H1 (cell line): ENCODE data around the gene MYCBPAP. TPM values are rescaled to one million over a fixed set of nuclear protein-coding genes. Genes with fewer than 3 reads are reported as not detected.

Source experiments
- CTCF ChIA-PET: fragments of 300-600 bp; sonication (Branson Sonifier 250); formaldehyde crosslinking; loops from one replicate; lab custom pipeline; 2021; ENCODE audit not compliant: partially characterized antibody; lab: Charles Lee
- POLR2A ChIA-PET: fragments of 300-600 bp; sonication (Branson Sonifier 250); formaldehyde crosslinking; loops from one replicate; lab custom pipeline; 2021; ENCODE audit warnings: inconsistent platforms; ENCODE audit not compliant: partially characterized antibody; lab: Charles Lee
- DNase-seq, 2 experiments: peaks; one replicate each; pipeline versions ENCODE4 v3.0.0 to v3.0.0-alpha.2; 2010 to 2022; ENCODE audit warnings: low spot score in 2 of 2, low read depth in 1 of 2, mixed read lengths in 1 of 2
- FAIRE-seq: peaks from 2 replicates; lab custom pipeline; 2011; peaks lifted over from hg19 to GRCh38; lab: Jason Lieb, UNC
- H2AFZ ChIP-seq: 2 replicates; pipeline ENCODE4 v1.8.1; 2012; ENCODE audit warnings: low read length, inconsistent platforms
- H2AK5ac ChIP-seq: 2 replicates; pipeline ENCODE4 v1.6.1; 2013; ENCODE audit warnings: low read depth, low read length
- H2BK120ac ChIP-seq: replicated peaks from 2 replicates; pipeline ENCODE3; 2013; ENCODE audit warnings: low read depth, low read length, inconsistent platforms
- H2BK12ac ChIP-seq: 2 replicates; pipeline ENCODE4 v1.6.1; 2013; ENCODE audit warnings: low read depth, low read length
- H2BK15ac ChIP-seq: 2 replicates; pipeline ENCODE4 v1.6.1; 2013; ENCODE audit warnings: low read length
- H2BK20ac ChIP-seq: 2 replicates; pipeline ENCODE4 v1.6.1; 2013; ENCODE audit warnings: low read length
- H2BK5ac ChIP-seq: 2 replicates; pipeline ENCODE4 v1.6.1; 2013; ENCODE audit warnings: low read depth, low read length
- H3K14ac ChIP-seq: 2 replicates; pipeline ENCODE4 v1.6.1; 2013; ENCODE audit warnings: inconsistent platforms; ENCODE audit not compliant: insufficient read length
- H3K18ac ChIP-seq: 2 replicates; pipeline ENCODE4 v1.6.1; 2013; ENCODE audit warnings: low read length; ENCODE audit errors: extremely low read depth
- H3K23ac ChIP-seq: 2 replicates; pipeline ENCODE4 v1.6.1; 2013; ENCODE audit warnings: inconsistent platforms; ENCODE audit not compliant: insufficient read length
- H3K23me2 ChIP-seq: 2 replicates; pipeline ENCODE4 v1.6.1; 2013; ENCODE audit warnings: low read depth, low read length
- H3K27ac ChIP-seq: 2 replicates; pipeline ENCODE4 v1.6.1; 2011; ENCODE audit warnings: low read depth, low read length, inconsistent platforms
- H3K27me3 ChIP-seq, 4 experiments: replicated peaks in 1 of 4; 1 replicate in 1 of 4; 2 replicates in 3 of 4; pipeline versions ENCODE4 v1.6.1 to v1.8.1; 2011 to 2013; ENCODE audit warnings: low read length in 3 of 4, mild to moderate bottlenecking in 3 of 4, inconsistent platforms in 2 of 4, mixed read lengths in 2 of 4, moderate library complexity in 1 of 4; ENCODE audit not compliant: control insufficient read depth in 3 of 4, insufficient read depth in 3 of 4; ENCODE audit errors: extremely low read depth in 1 of 4
- H3K36me3 ChIP-seq, 4 experiments: 2 replicates each; pipeline versions ENCODE4 v1.6.1 to v1.8.1; 2011 to 2013; ENCODE audit warnings: mild to moderate bottlenecking in 4 of 4, low read length in 3 of 4, moderate library complexity in 2 of 4, control low read depth in 1 of 4, inconsistent platforms in 1 of 4; ENCODE audit not compliant: insufficient read depth in 4 of 4, control insufficient read depth in 2 of 4
- H3K4ac ChIP-seq: replicated peaks from 2 replicates; pipeline ENCODE3; 2013; ENCODE audit warnings: low read length, low read depth, mixed read lengths, inconsistent platforms; ENCODE audit not compliant: insufficient read length
- H3K4me1 ChIP-seq, 4 experiments: replicated peaks in 1 of 4; 1 replicate in 1 of 4; 2 replicates in 3 of 4; pipeline versions ENCODE4 v1.6.1 to v1.8.1; 2011 to 2013; ENCODE audit warnings: low read length in 3 of 4, inconsistent platforms in 2 of 4, mixed read lengths in 1 of 4; ENCODE audit not compliant: insufficient read depth in 4 of 4, control insufficient read depth in 3 of 4
- H3K4me2 ChIP-seq, 2 experiments: 2 replicates each; pipeline versions ENCODE4 v1.6.1 to v1.8.1; 2011 to 2013; ENCODE audit warnings: low read depth in 2 of 2, low read length in 2 of 2, control low read depth in 1 of 2, inconsistent platforms in 1 of 2, mild to moderate bottlenecking in 1 of 2; ENCODE audit not compliant: insufficient read depth in 1 of 2
- H3K4me3 ChIP-seq, 4 experiments: fragments of 200-600, 300-600 bp in 1 of 4; sonication (generic), shearing (Covaris generic), sonication (Bioruptor Twin) in 1 of 4; 2 replicates each; pipeline versions ENCODE4 v1.5.1 to v1.8.1; 2011 to 2016; ENCODE audit warnings: low read length in 4 of 4, low read depth in 3 of 4, control low read depth in 2 of 4, inconsistent platforms in 2 of 4, mild to moderate bottlenecking in 2 of 4, mixed read lengths in 1 of 4, moderate library complexity in 1 of 4; ENCODE audit not compliant: insufficient read depth in 2 of 4; ENCODE audit errors: extremely low read depth in 1 of 4
- H3K56ac ChIP-seq: replicated peaks from 2 replicates; pipeline ENCODE3; 2013; ENCODE audit warnings: low read depth, mild to moderate bottlenecking, mixed read lengths, low read length, inconsistent platforms; ENCODE audit not compliant: insufficient read length
- H3K79me1 ChIP-seq: 2 replicates; pipeline ENCODE4 v1.6.1; 2013; ENCODE audit warnings: low read depth, low read length, control low read depth
- H3K79me2 ChIP-seq, 2 experiments: 2 replicates each; pipeline versions ENCODE4 v1.6.1 to v1.8.1; 2012 to 2013; ENCODE audit warnings: low read length in 2 of 2, mild to moderate bottlenecking in 2 of 2, inconsistent platforms in 1 of 2; ENCODE audit not compliant: insufficient read depth in 2 of 2, control insufficient read depth in 1 of 2
- H3K9ac ChIP-seq, 4 experiments: replicated peaks in 1 of 4; 1 replicate in 1 of 4; 2 replicates in 3 of 4; pipeline versions ENCODE4 v1.6.1 to v1.8.1; 2011 to 2013; ENCODE audit warnings: low read depth in 3 of 4, low read length in 3 of 4, control low read depth in 2 of 4, mild to moderate bottlenecking in 2 of 4, moderate library complexity in 2 of 4, inconsistent platforms in 1 of 4; ENCODE audit errors: extremely low read depth in 1 of 4
- H3K9me3 ChIP-seq, 2 experiments: 2 replicates each; pipeline versions ENCODE4 v1.6.1 to v1.8.1; 2012 to 2013; ENCODE audit warnings: mild to moderate bottlenecking in 2 of 2, moderate library complexity in 2 of 2, control low read depth in 1 of 2, inconsistent platforms in 1 of 2, low read depth in 1 of 2, low read length in 1 of 2, mixed read lengths in 1 of 2; ENCODE audit not compliant: insufficient read depth in 2 of 2
- H4K20me1 ChIP-seq, 2 experiments: replicated peaks in 1 of 2; 2 replicates each; pipeline versions ENCODE3 to v1.8.1; 2011 to 2013; ENCODE audit warnings: inconsistent platforms in 2 of 2, low read length in 2 of 2, mild to moderate bottlenecking in 1 of 2; ENCODE audit not compliant: insufficient read depth in 2 of 2, control insufficient read depth in 1 of 2
- H4K5ac ChIP-seq: 2 replicates; pipeline ENCODE4 v1.6.1; 2013; ENCODE audit warnings: low read length, low read depth, mixed read lengths, inconsistent platforms; ENCODE audit not compliant: insufficient read length
- H4K8ac ChIP-seq: 2 replicates; pipeline ENCODE4 v1.8.0; 2013; ENCODE audit warnings: mild to moderate bottlenecking, moderate library complexity, low read length, inconsistent platforms; ENCODE audit not compliant: insufficient read depth; ENCODE audit errors: extremely low read depth
- H4K91ac ChIP-seq: replicated peaks from 2 replicates; pipeline ENCODE3; 2013; ENCODE audit warnings: low read length, mixed read lengths, inconsistent platforms; ENCODE audit not compliant: insufficient read length
- CHD1 ChIP-seq: IDR thresholded peaks from 2 replicates; pipeline ENCODE4 v1.6.1; 2012; ENCODE audit warnings: low read depth, low read length, improper control_type of control experiment
- CHD2 ChIP-seq: IDR thresholded peaks from 2 replicates; pipeline ENCODE4 v1.6.1; 2012; ENCODE audit warnings: low read length, improper control_type of control experiment
- GABPA ChIP-seq: IDR thresholded peaks from 2 replicates; pipeline ENCODE4 v1.6.1; 2011; ENCODE audit warnings: mild to moderate bottlenecking, low read length, moderate library complexity, borderline replicate concordance; ENCODE audit not compliant: insufficient read depth
- HDAC2 ChIP-seq, 2 experiments: fragments of 300-600 bp in 1 of 2; sonication (generic) in 1 of 2; IDR thresholded peaks; 2 replicates each; pipeline ENCODE4 v1.6.1; 2011 to 2012; ENCODE audit warnings: low read depth in 2 of 2, low read length in 2 of 2, mild to moderate bottlenecking in 2 of 2, moderate library complexity in 2 of 2, borderline replicate concordance in 1 of 2, inconsistent platforms in 1 of 2
- KDM4A ChIP-seq: IDR thresholded peaks from one replicate; pipeline ENCODE4 v1.7.1; 2012; ENCODE audit warnings: low read depth, mild to moderate bottlenecking, moderate library complexity, low read length, inconsistent platforms; ENCODE audit not compliant: severe bottlenecking
- NANOG ChIP-seq: IDR thresholded peaks from 2 replicates; pipeline ENCODE4 v1.6.1; 2011; ENCODE audit warnings: low read length, low read depth, mild to moderate bottlenecking, inconsistent platforms; ENCODE audit not compliant: insufficient read depth, poor library complexity, severe bottlenecking
- NRF1 ChIP-seq: IDR thresholded peaks from 2 replicates; pipeline ENCODE4 v1.6.1; 2011; ENCODE audit warnings: mild to moderate bottlenecking, low read depth, low read length, improper control_type of control experiment
- SAP30 ChIP-seq: fragments of 300-600 bp; sonication (generic); IDR thresholded peaks from 2 replicates; pipeline ENCODE4 v1.7.1; 2012; ENCODE audit warnings: low read length, moderate library complexity, mild to moderate bottlenecking, inconsistent platforms; ENCODE audit not compliant: insufficient read depth, insufficient replicate concordance
- SP4 ChIP-seq: IDR thresholded peaks from 2 replicates; pipeline ENCODE4 v1.6.1; 2012; ENCODE audit warnings: low read length, inconsistent platforms
- SRF ChIP-seq: IDR thresholded peaks from 2 replicates; pipeline ENCODE4 v1.6.1; 2011; ENCODE audit warnings: mild to moderate bottlenecking, low read depth, low read length, moderate library complexity
- SUZ12 ChIP-seq: fragments of 200-600 bp; sonication (generic); IDR thresholded peaks from 2 replicates; pipeline ENCODE4 v1.6.1; 2012; ENCODE audit warnings: mild to moderate bottlenecking, inconsistent platforms, low read length, moderate library complexity, mixed read lengths
- WGBS, 2 experiments: shearing (Covaris generic) in 1 of 2; methylation state at CpG; one replicate each; pipeline versions ENCODE4 v1.1.6 to v1.1.7; 2013 to 2015; ENCODE audit warnings: low lambda C conversion rate in 2 of 2, mixed read lengths in 2 of 2, inconsistent platforms in 1 of 2, low coverage in 1 of 2, missing lambda C conversion rate in 1 of 2; ENCODE audit not compliant: insufficient replicate concordance in 2 of 2, insufficient coverage in 1 of 2, insufficient read length in 1 of 2; ENCODE audit errors: extremely low coverage in 1 of 2, missing lambda C conversion rate in 1 of 2; 5-methylcytosine and 5-hydroxymethylcytosine counted together
- polyA plus RNA-seq, 7 experiments: library from polyadenylated mRNA; depleted of rRNA in 3 of 7; stranded (reverse) in 5 of 7; unstranded in 2 of 7; fragments of >200 nt in 5 of 7; fragments of 200-250 nt in 2 of 7; gene quantifications; 1 replicate in 5 of 7; 2 replicates in 1 of 7; 4 replicates in 1 of 7; pipeline versions ENCODE4 v1.2.1 to v1.2.3, GENCODE V29; 2011 to 2013; ENCODE audit warnings: missing spikeins in 2 of 7, mixed read lengths in 2 of 7
- total RNA-seq: library from RNA; stranded (reverse); fragmentation: NEBNext Ultra II Directional; extraction: Animal tissue kit (Norgen Biotek cat#: 25700); gene quantifications from 2 replicates; pipeline ENCODE4 v1.2.1, GENCODE V29; 2021
- TF ChIP-seq, protein P1 (sequence below): IDR thresholded peaks from 2 replicates; pipeline ENCODE4 v1.6.1; 2011; ENCODE audit warnings: low read depth, mild to moderate bottlenecking, low read length; ENCODE audit not compliant: insufficient read depth

Gene MYCBPAP
- total and polyA plus RNA-seq, 2 of the 8 experiments (the other 6 are each of a cell fraction or from before 2014, with no cell fraction given): 0.89 to 3.3 TPM

DNA sequence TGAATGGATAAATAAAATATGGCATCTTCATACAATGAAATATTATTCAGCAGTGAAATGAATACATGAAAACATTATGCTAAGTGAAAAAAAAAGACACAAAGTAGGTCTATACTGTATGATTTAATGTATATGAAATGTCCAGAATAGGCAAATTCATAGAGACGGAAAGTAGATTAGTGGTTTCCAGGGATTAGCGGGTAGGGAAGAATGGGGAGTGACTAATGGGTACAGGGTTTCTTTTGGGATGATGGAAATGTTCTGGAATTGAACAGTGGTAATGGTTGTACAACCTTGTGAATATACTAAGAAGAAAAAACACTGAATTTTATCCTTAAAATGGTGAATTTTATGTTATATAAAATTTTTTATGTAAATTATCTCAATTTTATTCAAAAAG is 8.5 kb upstream of the MYCBPAP start:
- Histone ChIP-seq H4K20me1 (no peaks in the 10 kb centered on the region), H3K14ac (no peak overlapping the region), H3K4me2 (no peak overlapping the region), H2BK5ac (no peak overlapping the region), H3K18ac (no peak overlapping the region), H3K4me1 (peaks cover 5 to 9% (median 6%) of the 10 kb centered on the region in 4 experiments; a peak in 6 of 7 replicates), H2BK12ac (no peak overlapping the region), H3K27me3 (no peaks in the 10 kb centered on the region), H2BK20ac (no peak overlapping the region), H4K5ac (no peak overlapping the region), H3K79me2 (no peaks in the 10 kb centered on the region), H4K91ac (no peak overlapping the region), H3K36me3 (no peaks in the 10 kb centered on the region), H3K4ac (no peak overlapping the region), H3K9ac (no peak overlapping the region), H2AK5ac (no peak overlapping the region), H4K8ac (no peak overlapping the region), H2BK120ac (no peak overlapping the region), H3K27ac (no peak overlapping the region), H3K56ac (no peak overlapping the region), H2AFZ (no peak overlapping the region), H2BK15ac (no peak overlapping the region), H3K23ac (no peak overlapping the region), H3K79me1 (no peaks in the 10 kb centered on the region), H3K23me2 (no peaks in the 10 kb centered on the region), H3K4me3 (no peak overlapping the region), H3K9me3 (no peaks in the 10 kb centered on the region)
- FAIRE-seq (no peak), DNase-seq (no peak)
- CTCF ChIA-PET: interaction anchor here (0.7 to 8.3 kb wide), 5 partner anchors 10 to 283 kb away, joined by 3 to 116 read pairs (median 3); no protein-coding TSS in a partner anchor
- POLR2A ChIA-PET: no interaction called here
- WGBS, 2 experiments: 94% methylated on average over 2 of the region's 2 CpGs; no CpG with 5 or more reads in 1 of the 2 experiments
- TF ChIP-seq SRF (no peak), CHD1 (no peak), KDM4A (no peak), SUZ12 (no peak), SP4 (no peak), NRF1 (no peak), SAP30 (no peak), GABPA (no peak), CHD2 (no peak), NANOG (no peak), HDAC2 (IDR thresholded peaks at IDR 0.05; ENCODE audit: borderline replicate concordance in 1 of 2, low read depth in 2 of 2, low read length in 2 of 2) (no peak)
- TF ChIP-seq, protein P1, sequence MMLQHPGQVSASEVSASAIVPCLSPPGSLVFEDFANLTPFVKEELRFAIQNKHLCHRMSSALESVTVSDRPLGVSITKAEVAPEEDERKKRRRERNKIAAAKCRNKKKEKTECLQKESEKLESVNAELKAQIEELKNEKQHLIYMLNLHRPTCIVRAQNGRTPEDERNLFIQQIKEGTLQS: no peak
